HCT116 (cell line): Measurements from ENCODE around the gene GRK5. TPM values are rescaled to one million over a fixed set of nuclear protein-coding genes. Genes with fewer than 3 reads are reported as not detected.
A peak's percentile ranks its signal among the peaks of the same experiment; 100 is the strongest.

Experiments used
- ATAC-seq: fragments of 200-7000 bp; cut with Tn5 transposase; 2 replicates; pipeline ENCODE4 v1.9.1; 2020; ENCODE audit warnings: mild to moderate bottlenecking, moderate library complexity
- BruUV-seq: library from RNA; stranded (reverse); fragments of 400-500 nt; replicated peaks from 2 replicates; lab custom pipeline; 2021; lab: Mats Ljungman, UMichigan
- CTCF ChIA-PET: fragments of 300-600 bp; sonication (Branson Sonifier 250); formaldehyde crosslinking; loops from one replicate; lab custom pipeline; 2021; ENCODE audit warnings: antibody characterized with exemption; lab: Charles Lee
- POLR2A ChIA-PET: fragments of 300-600, 350-600 bp; sonication (Branson Sonifier 250); formaldehyde crosslinking; loops from one replicate; lab custom pipeline; 2021; ENCODE audit warnings: antibody characterized with exemption; lab: Charles Lee
- RAD21 ChIA-PET, 2 experiments: fragments of 300-600 bp; sonication (Branson Sonifier 250); formaldehyde crosslinking; loops; one replicate each; lab custom pipeline; 2023; ENCODE audit warnings: low total read pairs in 2 of 2; ENCODE audit not compliant: uncharacterized antibody in 2 of 2, unreplicated experiment in 2 of 2, low non-redundant PET in 1 of 2; lab: Charles Lee
- DNase-seq: peaks from one replicate; pipeline ENCODE4 v3.0.0-alpha.2; 2010; ENCODE audit warnings: low read depth, low spot score
- H2AFZ ChIP-seq: fragments of 200-600 bp; shearing (Covaris generic), sonication (generic); 2 replicates; pipeline ENCODE4 v1.6.1; 2017; ENCODE audit warnings: low read depth, mixed run types, mixed read lengths, antibody characterized with exemption, low read length; ENCODE audit not compliant: poor library complexity, severe bottlenecking
- H3K27ac ChIP-seq: 2 replicates; pipeline ENCODE4 v1.5.1; 2012; ENCODE audit warnings: low read depth, low read length
- H3K27me3 ChIP-seq: fragments of 200-600 bp; sonication (generic); 2 replicates; pipeline ENCODE4 v1.6.1; 2016; ENCODE audit warnings: mixed run types, low read length, mixed read lengths; ENCODE audit not compliant: insufficient read depth
- H3K36me3 ChIP-seq, 2 experiments: fragments of 200-500 bp in 1 of 2; fragments of 200-600 bp in 1 of 2; sonication (Bioruptor generic) in 1 of 2; sonication (generic) in 1 of 2; 2 replicates each; pipeline versions ENCODE4 v1.5.1 to v1.6.1; 2014 to 2016; ENCODE audit warnings: low read length in 2 of 2, inconsistent platforms in 1 of 2, mixed read lengths in 1 of 2, mixed run types in 1 of 2; ENCODE audit not compliant: insufficient read depth in 2 of 2, control insufficient read depth in 1 of 2
- H3K4me1 ChIP-seq, 2 experiments: fragments of 200-600 bp in 1 of 2; sonication (generic) in 1 of 2; 2 replicates each; pipeline versions ENCODE4 v1.5.1 to v1.6.1; 2012 to 2017; ENCODE audit warnings: low read length in 2 of 2, inconsistent platforms in 1 of 2, mild to moderate bottlenecking in 1 of 2, mixed read lengths in 1 of 2, mixed run types in 1 of 2, moderate library complexity in 1 of 2; ENCODE audit not compliant: insufficient read depth in 2 of 2, control insufficient read depth in 1 of 2
- H3K4me2 ChIP-seq: fragments of 200-600 bp; sonication (generic); 2 replicates; pipeline ENCODE4 v1.6.1; 2017; ENCODE audit warnings: mixed run types, low read length, mixed read lengths
- H3K4me3 ChIP-seq, 2 experiments: fragments of 200-600 bp in 1 of 2; sonication (generic) in 1 of 2; replicated peaks in 1 of 2; 2 replicates each; pipeline ENCODE4 v1.5.1; 2011 to 2016; ENCODE audit warnings: low read length in 2 of 2, control low read depth in 1 of 2, low read depth in 1 of 2, mild to moderate bottlenecking in 1 of 2, mixed read lengths in 1 of 2, mixed run types in 1 of 2
- H3K79me2 ChIP-seq: fragments of 200-600 bp; sonication (generic); 2 replicates; pipeline ENCODE4 v1.6.1; 2017; ENCODE audit warnings: mild to moderate bottlenecking, mixed run types, low read length, moderate library complexity, mixed read lengths; ENCODE audit not compliant: insufficient read depth
- H3K9ac ChIP-seq: fragments of 200-600 bp; sonication (generic); 2 replicates; pipeline ENCODE4 v1.6.1; 2016; ENCODE audit warnings: low read length, mixed read lengths
- H3K9me2 ChIP-seq: fragments of 200-600 bp; sonication (generic), shearing (Covaris generic); 2 replicates; pipeline ENCODE4 v1.6.1; 2017; ENCODE audit warnings: mixed run types, mild to moderate bottlenecking, moderate library complexity; ENCODE audit not compliant: insufficient read depth
- H3K9me3 ChIP-seq, 2 experiments: fragments of 200-500 bp in 1 of 2; fragments of 200-600 bp in 1 of 2; sonication (Bioruptor generic) in 1 of 2; sonication (generic) in 1 of 2; 2 replicates each; pipeline ENCODE4 v1.6.1; 2014 to 2017; ENCODE audit warnings: low read length in 2 of 2, mixed read lengths in 2 of 2, inconsistent platforms in 1 of 2, low read depth in 1 of 2, mild to moderate bottlenecking in 1 of 2, mixed run types in 1 of 2, moderate library complexity in 1 of 2; ENCODE audit not compliant: control insufficient read depth in 1 of 2, insufficient read depth in 1 of 2
- H4K20me1 ChIP-seq: fragments of 200-600 bp; sonication (generic), shearing (Covaris generic); 2 replicates; pipeline ENCODE4 v1.6.1; 2017; ENCODE audit warnings: mixed run types, mild to moderate bottlenecking, moderate library complexity; ENCODE audit not compliant: insufficient read depth
- ATF3 ChIP-seq: IDR thresholded peaks from 2 replicates; pipeline ENCODE4 v1.6.1; 2012
- CBX3 ChIP-seq: IDR thresholded peaks from 2 replicates; pipeline ENCODE4 v1.6.1; 2012; ENCODE audit warnings: low read depth
- CTCF ChIP-seq, 3 experiments: fragments of 200-600 bp in 1 of 3; sonication (generic) in 1 of 3; IDR thresholded peaks in 2 of 3; conservative IDR thresholded peaks in 1 of 3; 2 replicates each; pipeline ENCODE4 v1.5.1; 2012 to 2017; ENCODE audit warnings: low read depth in 2 of 3, low read length in 2 of 3, antibody characterized with exemption in 1 of 3, borderline replicate concordance in 1 of 3, control low read depth in 1 of 3, mild to moderate bottlenecking in 1 of 3, mixed read lengths in 1 of 3, mixed run types in 1 of 3, moderate library complexity in 1 of 3; ENCODE audit not compliant: insufficient read depth in 1 of 3
- EGR1 ChIP-seq: IDR thresholded peaks from 2 replicates; pipeline ENCODE4 v1.6.1; 2012; ENCODE audit warnings: low read depth
- ELF1 ChIP-seq: IDR thresholded peaks from 2 replicates; pipeline ENCODE4 v1.6.1; 2012; ENCODE audit warnings: low read depth, borderline replicate concordance
- FOSL1 ChIP-seq: IDR thresholded peaks from 2 replicates; pipeline ENCODE4 v1.6.1; 2012; ENCODE audit warnings: low read depth
- JUND ChIP-seq: IDR thresholded peaks from 2 replicates; pipeline ENCODE4 v1.6.1; 2012
- POLR2A ChIP-seq: IDR thresholded peaks from 2 replicates; pipeline ENCODE4 v1.7.0; 2011; ENCODE audit warnings: borderline replicate concordance; ENCODE audit not compliant: insufficient read depth, insufficient read length; ENCODE audit errors: extremely low read depth
- POLR2AphosphoS5 ChIP-seq: IDR thresholded peaks from 2 replicates; pipeline ENCODE4 v1.6.1; 2011; ENCODE audit warnings: mild to moderate bottlenecking, low read depth, low read length, moderate library complexity
- RAD21 ChIP-seq: IDR thresholded peaks from 2 replicates; pipeline ENCODE4 v1.6.1; 2012; ENCODE audit warnings: low read depth, mild to moderate bottlenecking
- SP1 ChIP-seq: IDR thresholded peaks from 2 replicates; pipeline ENCODE4 v1.6.1; 2012; ENCODE audit warnings: low read depth
- SRF ChIP-seq: IDR thresholded peaks from 2 replicates; pipeline ENCODE4 v1.6.1; 2012; ENCODE audit warnings: low read depth
- TCF7L2 ChIP-seq: IDR thresholded peaks from 2 replicates; pipeline ENCODE4 v1.7.0; 2011; ENCODE audit warnings: borderline replicate concordance, inconsistent platforms; ENCODE audit not compliant: insufficient read depth, insufficient read length; ENCODE audit errors: extremely low read depth
- YY1 ChIP-seq: IDR thresholded peaks from 2 replicates; pipeline ENCODE4 v1.6.1; 2011; ENCODE audit warnings: low read length, low read depth, moderate library complexity, mild to moderate bottlenecking; ENCODE audit not compliant: insufficient replicate concordance; ENCODE audit errors: extremely low read depth
- ZFX ChIP-seq: fragments of 450-650 bp; IDR thresholded peaks from 2 replicates; pipeline ENCODE4 v1.6.1; 2017
- intact Hi-C: fragments of 100-400 bp; cut with micrococcal nuclease; formaldehyde crosslinking; loops from 2 replicates; pipeline ENCODE4 v1.10.0; 2022
- total RNA-seq: library from RNA; stranded (reverse); gene quantifications from one replicate; pipeline ENCODE4 v1.2.1, GENCODE V29; 2021; ENCODE audit not compliant: unreplicated experiment

The GRK5 gene
- total RNA-seq, 1 experiment from 2014 or later = 7.3 TPM

GRCh38 chr10:119305860-119306513, 98.6 kb downstream of the GRK5 start:
- ATAC-seq = peak; percentile 80
- Histone ChIP-seq H3K9me2 (no peaks in the 10 kb centered on the region), H4K20me1 (no peaks in the 10 kb centered on the region), H3K4me2 (peak overlapping the region; percentile 59), H3K27ac (peak overlapping the region; percentile 77), H2AFZ (peak overlapping the region; percentile 12), H3K9ac (peak overlapping the region; percentile 55), H3K27me3 (no peaks in the 10 kb centered on the region), H3K36me3 (no peaks in the 10 kb centered on the region), H3K79me2 (no peaks in the 10 kb centered on the region), H3K4me1 (peaks cover 32 to 74% of the 10 kb centered on the region in 2 experiments), H3K4me3 (peak overlapping the region; percentile 11 to 15; a peak in 3 of 4 replicates), H3K9me3 (no peaks in the 10 kb centered on the region)
- intact Hi-C loops = no loop called here
- ChIA-PET POLR2A (interaction anchor here (1.0 kb wide), 1 partner anchor 10 kb away, joined by 5 read pairs; no protein-coding TSS in a partner anchor), RAD21 (interaction anchor here in 1 of 2 experiments (0.8 kb wide), 1 partner anchor 99 kb away, joined by 3 read pairs; the partner anchor contains the start of gene GRK5), CTCF (no interaction called here)
- no TSS peak for BruUV-seq
- 0 out of 6 replicates have a peak, but pooled peaks of 1 of the 3 experiments have one; percentile 1 for TF ChIP-seq CTCF (IDR thresholded peaks at IDR 0.05 in 2 of 3, conservative IDR thresholded peaks at IDR 0.05 in 1 of 3; ENCODE audit: borderline replicate concordance in 1 of 3, insufficient read depth in 1 of 3, low read depth in 2 of 3, low read length in 2 of 3)
- no peak for TF ChIP-seq ATF3
- no peak for TF ChIP-seq JUND
- TF ChIP-seq FOSL1 = no peak
- no peak for TF ChIP-seq SP1
- no peak for TF ChIP-seq SRF
- TF ChIP-seq EGR1 = no peak
- TF ChIP-seq TCF7L2 = peak; percentile 77
- TF ChIP-seq YY1 = peak; percentile 57
- TF ChIP-seq ELF1 = no peak
- TF ChIP-seq POLR2AphosphoS5 = peak; percentile 75
- no peak for TF ChIP-seq CBX3
- no peak for TF ChIP-seq POLR2A
- no peak for TF ChIP-seq ZFX
- TF ChIP-seq RAD21 = no peak
- DNase-seq = peak; percentile 97
